WTC11 (cell line): Measurements from ENCODE around the gene TRIOBP. TPM values are rescaled to one million over a fixed set of nuclear protein-coding genes. Genes with fewer than 3 reads are reported as not detected.

ENCODE experiments used
- ATAC-seq: fragments of 200-7000 bp; cut with Tn5 transposase; 2 replicates; pipeline ENCODE4 v1.10.0; 2021; ENCODE audit warnings: mild to moderate bottlenecking, moderate library complexity
- CTCF ChIA-PET: fragments of 300-600 bp; sonication (Branson Sonifier 250); formaldehyde crosslinking; loops from one replicate; lab custom pipeline; 2021; ENCODE audit warnings: antibody characterized with exemption; lab: Charles Lee
- POLR2A ChIA-PET: fragments of 350-600 bp; sonication (Branson Sonifier 250); formaldehyde crosslinking; loops from one replicate; lab custom pipeline; 2021; ENCODE audit warnings: antibody characterized with exemption; lab: Charles Lee
- DNase-seq: peaks from one replicate; pipeline ENCODE4 v3.0.0; 2021; ENCODE audit warnings: low spot score
- H3K27ac Mint-ChIP-seq: 2 replicates; pipeline ENCODE4 v1.8.0; 2021; ENCODE audit warnings: mixed read lengths
- H3K27me3 Mint-ChIP-seq: 2 replicates; pipeline ENCODE4 v1.8.0; 2021; ENCODE audit warnings: low read depth, mild to moderate bottlenecking, moderate library complexity, mixed read lengths
- H3K36me3 Mint-ChIP-seq: 2 replicates; pipeline ENCODE4 v1.8.0; 2021; ENCODE audit warnings: mixed read lengths
- H3K4me1 Mint-ChIP-seq: 2 replicates; pipeline ENCODE4 v1.8.0; 2022; ENCODE audit warnings: mixed read lengths
- H3K4me3 Mint-ChIP-seq: 2 replicates; pipeline ENCODE4 v1.8.0; 2021; ENCODE audit warnings: mild to moderate bottlenecking, moderate library complexity, mixed read lengths
- H3K9me3 Mint-ChIP-seq: 2 replicates; pipeline ENCODE4 v1.8.0; 2021; ENCODE audit warnings: mixed read lengths
- CBFB ChIP-seq: sonication (generic); formaldehyde crosslinking; IDR thresholded peaks from 2 replicates; pipeline ENCODE4 v1.8.1; 2022; ENCODE audit warnings: mild to moderate bottlenecking, low read depth, missing genetic modification reagents
- CREB1 ChIP-seq: sonication (generic); formaldehyde crosslinking; IDR thresholded peaks from 2 replicates; pipeline ENCODE4 v1.8.0; 2023; ENCODE audit warnings: mild to moderate bottlenecking, missing genetic modification reagents
- ELF4 ChIP-seq: sonication (generic); formaldehyde crosslinking; IDR thresholded peaks from 2 replicates; pipeline ENCODE4 v1.8.1; 2022; ENCODE audit warnings: low read depth, mild to moderate bottlenecking, moderate library complexity, missing genetic modification reagents
- EMX1 ChIP-seq: fragments of 250-450 bp; sonication (Bioruptor Pico); IDR thresholded peaks from 2 replicates; pipeline ENCODE4 v1.8.0; 2021; ENCODE audit warnings: mild to moderate bottlenecking
- GABPB1 ChIP-seq: sonication (generic); formaldehyde crosslinking; IDR thresholded peaks from 2 replicates; pipeline ENCODE4 v1.8.1; 2023; ENCODE audit warnings: mild to moderate bottlenecking, missing genetic modification reagents
- NFE2L1 ChIP-seq: sonication (generic); formaldehyde crosslinking; IDR thresholded peaks from 2 replicates; pipeline ENCODE4 v1.8.1; 2023; ENCODE audit warnings: missing genetic modification reagents
- NR2C2 ChIP-seq: sonication (generic); formaldehyde crosslinking; IDR thresholded peaks from 2 replicates; pipeline ENCODE4 v1.8.0; 2022; ENCODE audit warnings: mild to moderate bottlenecking, missing genetic modification reagents
- PRRX2 ChIP-seq: fragments of 250-450 bp; sonication (Bioruptor Pico); IDR thresholded peaks from 2 replicates; pipeline ENCODE4 v1.8.0; 2021; ENCODE audit warnings: mild to moderate bottlenecking
- RELA ChIP-seq: sonication (generic); formaldehyde crosslinking; IDR thresholded peaks from 2 replicates; pipeline ENCODE4 v1.8.1; 2022; ENCODE audit warnings: missing genetic modification reagents, mild to moderate bottlenecking, borderline replicate concordance
- SOX15 ChIP-seq: fragments of 250-450 bp; sonication (Bioruptor Pico); IDR thresholded peaks from 2 replicates; pipeline ENCODE4 v1.9.0; 2021; ENCODE audit warnings: mild to moderate bottlenecking
- ZNF317 ChIP-seq: sonication (generic); formaldehyde crosslinking; IDR thresholded peaks from 2 replicates; pipeline ENCODE4 v1.8.1; 2023; ENCODE audit warnings: low read depth, mild to moderate bottlenecking, moderate library complexity, missing genetic modification reagents, borderline replicate concordance
- ZNF396 ChIP-seq: fragments of 250-450 bp; sonication (Bioruptor Pico); IDR thresholded peaks from 2 replicates; pipeline ENCODE4 v1.8.0; 2021; ENCODE audit warnings: mild to moderate bottlenecking, moderate library complexity, borderline replicate concordance
- ZNF671 ChIP-seq: fragments of 250-450 bp; sonication (Bioruptor Pico); IDR thresholded peaks from 2 replicates; pipeline ENCODE4 v1.8.0; 2021; ENCODE audit warnings: mild to moderate bottlenecking
- total RNA-seq: library from RNA; stranded (reverse); gene quantifications from 3 replicates; pipeline ENCODE4 v1.2.3, GENCODE V29; 2021
- TF ChIP-seq, protein P1 (sequence below): sonication (generic); formaldehyde crosslinking; IDR thresholded peaks from 2 replicates; pipeline ENCODE4 v1.8.0; 2023; ENCODE audit warnings: missing genetic modification reagents
- TF ChIP-seq, protein P2 (sequence below): sonication (generic); formaldehyde crosslinking; IDR thresholded peaks from 2 replicates; pipeline ENCODE4 v1.8.1; 2023; ENCODE audit warnings: mild to moderate bottlenecking, missing genetic modification reagents, borderline replicate concordance
- TF ChIP-seq, protein P3 (sequence below): fragments of 200-600 bp; IDR thresholded peaks from 2 replicates; pipeline ENCODE4 v1.8.0; 2022; ENCODE audit warnings: antibody characterized with exemption
- TF ChIP-seq, protein P4 (sequence below): sonication (generic); formaldehyde crosslinking; conservative IDR thresholded peaks from 2 replicates; pipeline ENCODE4 v1.8.1; 2023; ENCODE audit warnings: mild to moderate bottlenecking, low read depth, missing genetic modification reagents, moderate library complexity
- TF ChIP-seq, protein P5 (sequence below): sonication (generic); formaldehyde crosslinking; IDR thresholded peaks from 2 replicates; pipeline ENCODE4 v1.8.0; 2023; ENCODE audit warnings: missing genetic modification reagents, mild to moderate bottlenecking, borderline replicate concordance

The TRIOBP gene
- total RNA-seq, 1 experiment from 2014 or later: 54.0 TPM

DNA sequence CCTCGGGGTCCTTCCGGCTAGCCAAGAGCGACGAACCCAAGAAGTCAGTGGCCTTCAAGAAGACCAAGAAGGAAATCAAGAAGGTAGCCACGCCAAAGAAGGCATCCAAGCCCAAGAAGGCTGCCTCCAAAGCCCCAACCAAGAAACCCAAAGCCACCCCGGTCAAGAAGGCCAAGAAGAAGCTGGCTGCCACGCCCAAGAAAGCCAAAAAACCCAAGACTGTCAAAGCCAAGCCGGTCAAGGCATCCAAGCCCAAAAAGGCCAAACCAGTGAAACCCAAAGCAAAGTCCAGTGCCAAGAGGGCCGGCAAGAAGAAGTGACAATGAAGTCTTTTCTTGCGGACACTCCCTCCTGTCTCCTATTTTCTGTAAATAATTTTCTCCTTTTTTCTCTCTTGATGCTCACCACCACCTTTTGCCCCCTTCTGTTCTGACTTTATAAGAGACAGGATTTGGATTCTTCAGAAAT lies 109.0 kb downstream of the TRIOBP start (continued):
- TF ChIP-seq, protein P1, sequence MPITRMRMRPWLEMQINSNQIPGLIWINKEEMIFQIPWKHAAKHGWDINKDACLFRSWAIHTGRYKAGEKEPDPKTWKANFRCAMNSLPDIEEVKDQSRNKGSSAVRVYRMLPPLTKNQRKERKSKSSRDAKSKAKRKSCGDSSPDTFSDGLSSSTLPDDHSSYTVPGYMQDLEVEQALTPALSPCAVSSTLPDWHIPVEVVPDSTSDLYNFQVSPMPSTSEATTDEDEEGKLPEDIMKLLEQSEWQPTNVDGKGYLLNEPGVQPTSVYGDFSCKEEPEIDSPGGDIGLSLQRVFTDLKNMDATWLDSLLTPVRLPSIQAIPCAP (CRISPR knock-in tag): no peak
- no peak for TF ChIP-seq GABPB1
- TF ChIP-seq, protein P2, sequence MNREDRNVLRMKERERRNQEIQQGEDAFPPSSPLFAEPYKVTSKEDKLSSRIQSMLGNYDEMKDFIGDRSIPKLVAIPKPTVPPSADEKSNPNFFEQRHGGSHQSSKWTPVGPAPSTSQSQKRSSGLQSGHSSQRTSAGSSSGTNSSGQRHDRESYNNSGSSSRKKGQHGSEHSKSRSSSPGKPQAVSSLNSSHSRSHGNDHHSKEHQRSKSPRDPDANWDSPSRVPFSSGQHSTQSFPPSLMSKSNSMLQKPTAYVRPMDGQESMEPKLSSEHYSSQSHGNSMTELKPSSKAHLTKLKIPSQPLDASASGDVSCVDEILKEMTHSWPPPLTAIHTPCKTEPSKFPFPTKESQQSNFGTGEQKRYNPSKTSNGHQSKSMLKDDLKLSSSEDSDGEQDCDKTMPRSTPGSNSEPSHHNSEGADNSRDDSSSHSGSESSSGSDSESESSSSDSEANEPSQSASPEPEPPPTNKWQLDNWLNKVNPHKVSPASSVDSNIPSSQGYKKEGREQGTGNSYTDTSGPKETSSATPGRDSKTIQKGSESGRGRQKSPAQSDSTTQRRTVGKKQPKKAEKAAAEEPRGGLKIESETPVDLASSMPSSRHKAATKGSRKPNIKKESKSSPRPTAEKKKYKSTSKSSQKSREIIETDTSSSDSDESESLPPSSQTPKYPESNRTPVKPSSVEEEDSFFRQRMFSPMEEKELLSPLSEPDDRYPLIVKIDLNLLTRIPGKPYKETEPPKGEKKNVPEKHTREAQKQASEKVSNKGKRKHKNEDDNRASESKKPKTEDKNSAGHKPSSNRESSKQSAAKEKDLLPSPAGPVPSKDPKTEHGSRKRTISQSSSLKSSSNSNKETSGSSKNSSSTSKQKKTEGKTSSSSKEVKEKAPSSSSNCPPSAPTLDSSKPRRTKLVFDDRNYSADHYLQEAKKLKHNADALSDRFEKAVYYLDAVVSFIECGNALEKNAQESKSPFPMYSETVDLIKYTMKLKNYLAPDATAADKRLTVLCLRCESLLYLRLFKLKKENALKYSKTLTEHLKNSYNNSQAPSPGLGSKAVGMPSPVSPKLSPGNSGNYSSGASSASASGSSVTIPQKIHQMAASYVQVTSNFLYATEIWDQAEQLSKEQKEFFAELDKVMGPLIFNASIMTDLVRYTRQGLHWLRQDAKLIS: no peak
- TF ChIP-seq ZNF671 (CRISPR knock-in tag): no peak
- no peak for TF ChIP-seq CREB1
- TF ChIP-seq ZNF396: no peak
- TF ChIP-seq CBFB (CRISPR knock-in tag): no peak
- TF ChIP-seq, protein P3, sequence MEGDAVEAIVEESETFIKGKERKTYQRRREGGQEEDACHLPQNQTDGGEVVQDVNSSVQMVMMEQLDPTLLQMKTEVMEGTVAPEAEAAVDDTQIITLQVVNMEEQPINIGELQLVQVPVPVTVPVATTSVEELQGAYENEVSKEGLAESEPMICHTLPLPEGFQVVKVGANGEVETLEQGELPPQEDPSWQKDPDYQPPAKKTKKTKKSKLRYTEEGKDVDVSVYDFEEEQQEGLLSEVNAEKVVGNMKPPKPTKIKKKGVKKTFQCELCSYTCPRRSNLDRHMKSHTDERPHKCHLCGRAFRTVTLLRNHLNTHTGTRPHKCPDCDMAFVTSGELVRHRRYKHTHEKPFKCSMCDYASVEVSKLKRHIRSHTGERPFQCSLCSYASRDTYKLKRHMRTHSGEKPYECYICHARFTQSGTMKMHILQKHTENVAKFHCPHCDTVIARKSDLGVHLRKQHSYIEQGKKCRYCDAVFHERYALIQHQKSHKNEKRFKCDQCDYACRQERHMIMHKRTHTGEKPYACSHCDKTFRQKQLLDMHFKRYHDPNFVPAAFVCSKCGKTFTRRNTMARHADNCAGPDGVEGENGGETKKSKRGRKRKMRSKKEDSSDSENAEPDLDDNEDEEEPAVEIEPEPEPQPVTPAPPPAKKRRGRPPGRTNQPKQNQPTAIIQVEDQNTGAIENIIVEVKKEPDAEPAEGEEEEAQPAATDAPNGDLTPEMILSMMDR: no peak
- TF ChIP-seq NFE2L1 (CRISPR knock-in tag): no peak
- TF ChIP-seq SOX15 (CRISPR knock-in tag): no peak
- TF ChIP-seq RELA (CRISPR knock-in tag): no peak
- no peak for TF ChIP-seq ZNF317 (CRISPR knock-in tag)
- TF ChIP-seq, protein P4, sequence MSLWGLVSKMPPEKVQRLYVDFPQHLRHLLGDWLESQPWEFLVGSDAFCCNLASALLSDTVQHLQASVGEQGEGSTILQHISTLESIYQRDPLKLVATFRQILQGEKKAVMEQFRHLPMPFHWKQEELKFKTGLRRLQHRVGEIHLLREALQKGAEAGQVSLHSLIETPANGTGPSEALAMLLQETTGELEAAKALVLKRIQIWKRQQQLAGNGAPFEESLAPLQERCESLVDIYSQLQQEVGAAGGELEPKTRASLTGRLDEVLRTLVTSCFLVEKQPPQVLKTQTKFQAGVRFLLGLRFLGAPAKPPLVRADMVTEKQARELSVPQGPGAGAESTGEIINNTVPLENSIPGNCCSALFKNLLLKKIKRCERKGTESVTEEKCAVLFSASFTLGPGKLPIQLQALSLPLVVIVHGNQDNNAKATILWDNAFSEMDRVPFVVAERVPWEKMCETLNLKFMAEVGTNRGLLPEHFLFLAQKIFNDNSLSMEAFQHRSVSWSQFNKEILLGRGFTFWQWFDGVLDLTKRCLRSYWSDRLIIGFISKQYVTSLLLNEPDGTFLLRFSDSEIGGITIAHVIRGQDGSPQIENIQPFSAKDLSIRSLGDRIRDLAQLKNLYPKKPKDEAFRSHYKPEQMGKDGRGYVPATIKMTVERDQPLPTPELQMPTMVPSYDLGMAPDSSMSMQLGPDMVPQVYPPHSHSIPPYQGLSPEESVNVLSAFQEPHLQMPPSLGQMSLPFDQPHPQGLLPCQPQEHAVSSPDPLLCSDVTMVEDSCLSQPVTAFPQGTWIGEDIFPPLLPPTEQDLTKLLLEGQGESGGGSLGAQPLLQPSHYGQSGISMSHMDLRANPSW (CRISPR knock-in tag): no peak
- no peak for TF ChIP-seq NR2C2 (CRISPR knock-in tag)
- no peak for TF ChIP-seq ELF4
- no peak for TF ChIP-seq PRRX2 (CRISPR knock-in tag)

DNA sequence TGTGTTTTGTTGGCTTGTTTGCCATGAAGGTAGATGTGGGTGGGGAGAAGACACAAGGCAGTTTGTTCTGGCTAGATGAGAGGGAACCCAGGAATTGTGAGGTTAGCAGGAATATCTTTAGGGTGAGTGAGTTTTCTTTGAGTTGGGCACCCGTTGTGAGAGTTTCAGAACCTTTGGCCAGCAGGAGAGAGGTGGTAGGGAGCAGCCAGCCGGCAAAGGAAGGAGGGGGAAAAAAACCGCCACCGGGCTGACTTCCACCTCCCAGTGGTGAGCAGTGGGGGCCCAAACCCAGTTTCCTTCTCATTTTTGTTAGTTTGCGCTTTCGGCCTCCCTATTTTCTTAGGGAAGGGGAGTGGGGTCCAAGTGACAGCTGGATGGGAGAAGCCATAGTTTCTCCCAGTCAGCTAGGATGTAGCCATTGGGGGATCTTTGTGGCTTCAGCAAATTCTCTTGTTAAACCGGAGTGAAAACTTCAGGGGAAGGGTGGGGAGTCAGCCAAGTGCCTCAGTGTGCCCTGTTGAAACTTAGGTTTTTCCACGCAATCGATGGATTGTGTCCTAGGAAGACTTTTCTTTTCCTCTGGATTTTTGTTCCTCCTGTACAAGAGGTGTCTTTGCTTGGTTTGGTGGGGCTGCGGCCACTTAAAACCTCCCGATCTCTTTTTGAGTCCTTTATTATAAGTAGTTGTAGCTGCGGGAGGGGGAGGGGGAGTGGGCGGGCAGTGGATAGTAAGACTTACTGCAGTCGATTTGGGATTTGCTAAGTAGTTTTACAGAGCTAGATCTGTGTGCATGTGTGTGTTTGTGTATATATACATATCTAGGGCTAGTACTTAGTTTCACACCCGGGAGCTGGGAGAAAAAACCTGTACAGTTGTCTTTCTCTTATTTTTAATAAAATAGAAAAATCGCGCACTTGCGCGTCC lies 109.8 kb downstream of the TRIOBP start:
- CTCF ChIA-PET: interaction anchor here (1.1 to 4.0 kb wide), 9 partner anchors 12 to 200 kb away, joined by 3 to 79 read pairs (median 10); partner anchors contain the start of genes ANKRD54 and GALR3
- TF ChIP-seq, protein P5, sequence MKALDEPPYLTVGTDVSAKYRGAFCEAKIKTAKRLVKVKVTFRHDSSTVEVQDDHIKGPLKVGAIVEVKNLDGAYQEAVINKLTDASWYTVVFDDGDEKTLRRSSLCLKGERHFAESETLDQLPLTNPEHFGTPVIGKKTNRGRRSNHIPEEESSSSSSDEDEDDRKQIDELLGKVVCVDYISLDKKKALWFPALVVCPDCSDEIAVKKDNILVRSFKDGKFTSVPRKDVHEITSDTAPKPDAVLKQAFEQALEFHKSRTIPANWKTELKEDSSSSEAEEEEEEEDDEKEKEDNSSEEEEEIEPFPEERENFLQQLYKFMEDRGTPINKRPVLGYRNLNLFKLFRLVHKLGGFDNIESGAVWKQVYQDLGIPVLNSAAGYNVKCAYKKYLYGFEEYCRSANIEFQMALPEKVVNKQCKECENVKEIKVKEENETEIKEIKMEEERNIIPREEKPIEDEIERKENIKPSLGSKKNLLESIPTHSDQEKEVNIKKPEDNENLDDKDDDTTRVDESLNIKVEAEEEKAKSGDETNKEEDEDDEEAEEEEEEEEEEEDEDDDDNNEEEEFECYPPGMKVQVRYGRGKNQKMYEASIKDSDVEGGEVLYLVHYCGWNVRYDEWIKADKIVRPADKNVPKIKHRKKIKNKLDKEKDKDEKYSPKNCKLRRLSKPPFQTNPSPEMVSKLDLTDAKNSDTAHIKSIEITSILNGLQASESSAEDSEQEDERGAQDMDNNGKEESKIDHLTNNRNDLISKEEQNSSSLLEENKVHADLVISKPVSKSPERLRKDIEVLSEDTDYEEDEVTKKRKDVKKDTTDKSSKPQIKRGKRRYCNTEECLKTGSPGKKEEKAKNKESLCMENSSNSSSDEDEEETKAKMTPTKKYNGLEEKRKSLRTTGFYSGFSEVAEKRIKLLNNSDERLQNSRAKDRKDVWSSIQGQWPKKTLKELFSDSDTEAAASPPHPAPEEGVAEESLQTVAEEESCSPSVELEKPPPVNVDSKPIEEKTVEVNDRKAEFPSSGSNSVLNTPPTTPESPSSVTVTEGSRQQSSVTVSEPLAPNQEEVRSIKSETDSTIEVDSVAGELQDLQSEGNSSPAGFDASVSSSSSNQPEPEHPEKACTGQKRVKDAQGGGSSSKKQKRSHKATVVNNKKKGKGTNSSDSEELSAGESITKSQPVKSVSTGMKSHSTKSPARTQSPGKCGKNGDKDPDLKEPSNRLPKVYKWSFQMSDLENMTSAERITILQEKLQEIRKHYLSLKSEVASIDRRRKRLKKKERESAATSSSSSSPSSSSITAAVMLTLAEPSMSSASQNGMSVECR: no peak
- 0 out of 2 replicates have a peak, but pooled peaks have one; percentile 27 for TF ChIP-seq EMX1 (CRISPR knock-in tag)
- TF ChIP-seq, all 79 proteins: peak for 1
- ATAC-seq: no peak
- Mint-ChIP-seq H3K4me3 (peak overlapping the region; percentile 84), H3K36me3 (no peaks in the 10 kb centered on the region), H3K4me1 (peaks cover 41% of the 10 kb centered on the region), H3K9me3 (no peaks in the 10 kb centered on the region), H3K27me3 (peaks cover 64% of the 10 kb centered on the region), H3K27ac (peak overlapping the region; percentile 60; the same call in 1 of the 2 replicates)
- DNase-seq: peak; percentile 36
- POLR2A ChIA-PET: interaction anchor here (0.6 to 3.3 kb wide), 3 partner anchors 12 to 646 kb away, joined by 3 to 42 read pairs (median 6); no protein-coding TSS in a partner anchor
